HEK293T (cell line): Measurements from ENCODE around the gene TSEN54.

ENCODE experiments used
- BHLHE40 ChIP-seq: fragments of 450-650 bp; IDR thresholded peaks from 2 replicates; pipeline ENCODE4 v1.6.1; 2016; ENCODE audit warnings: mild to moderate bottlenecking, moderate library complexity, borderline replicate concordance
- LEF1 ChIP-seq: fragments of 450-650 bp; IDR thresholded peaks from 2 replicates; pipeline ENCODE4 v1.6.1; 2017; ENCODE audit warnings: mild to moderate bottlenecking, borderline replicate concordance
- NFRKB ChIP-seq: fragments of 450-650 bp; IDR thresholded peaks from 2 replicates; pipeline ENCODE4 v1.6.1; 2016; ENCODE audit warnings: mild to moderate bottlenecking, moderate library complexity
- SP1 ChIP-seq: fragments of 450-650 bp; IDR thresholded peaks from 2 replicates; pipeline ENCODE4 v1.6.1; 2017

DNA sequence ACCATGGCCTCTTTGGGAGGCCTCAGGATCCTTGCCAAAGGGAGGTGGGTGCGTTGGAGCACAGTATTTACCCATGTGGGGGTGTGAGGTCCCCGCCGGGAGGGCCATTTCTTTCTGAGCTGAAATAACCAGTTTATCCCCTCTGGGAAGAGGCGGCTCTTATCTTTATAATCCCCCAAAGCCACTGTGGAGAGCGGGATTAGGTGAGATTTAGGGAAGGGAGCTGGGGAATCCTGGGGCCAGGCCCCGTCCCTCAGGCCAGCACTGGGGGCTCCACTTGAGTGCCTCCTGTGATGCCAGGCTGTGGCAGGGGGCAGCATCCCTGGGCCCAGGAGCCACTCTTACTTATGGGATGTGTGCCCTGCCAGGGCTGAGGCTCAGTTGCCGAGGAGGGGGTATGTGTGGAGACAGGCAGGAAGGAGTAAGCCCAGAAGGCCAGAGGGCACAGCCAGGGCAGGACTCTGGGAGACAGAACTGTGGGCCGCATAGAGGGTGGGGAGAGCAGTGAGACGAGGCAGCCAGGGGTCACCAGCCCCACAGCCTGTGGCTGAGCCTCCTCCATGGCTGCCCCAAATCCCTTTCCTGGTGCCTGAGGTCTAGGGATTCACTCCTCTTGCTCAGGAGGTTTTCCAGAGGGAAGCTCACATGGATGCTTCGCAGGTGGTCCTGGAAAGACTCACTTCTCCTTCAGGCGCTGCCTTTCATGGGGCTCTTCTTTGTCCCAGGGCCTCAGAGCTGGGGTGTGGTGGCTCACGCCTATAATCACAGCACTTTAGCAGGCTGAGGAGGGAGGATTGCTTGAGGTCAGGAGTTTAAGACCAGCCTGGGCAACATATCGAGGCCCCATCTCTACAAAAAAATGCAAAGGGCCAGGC, 34.9 kb upstream of the TSEN54 start:
- TF ChIP-seq BHLHE40 (no peak), SP1 (no peak), LEF1 (no peak), NFRKB (no peak)
